Right atrium auricular region (tissue), 2 donors: ENCODE measurements around the gene CLECL1. TPM values are rescaled to one million over a fixed set of nuclear protein-coding genes. Genes with fewer than 3 reads are reported as not detected.
"Not testable (repeated sequence)": the region's sequence is repeated elsewhere in the genome, so short reads cannot be mapped to it uniquely, and the experiment has no call there.

Experiments
- DNase-seq: peaks from one replicate; pipeline ENCODE4 v3.0.0-alpha.2; 2019; ENCODE audit warnings: low spot score
- H3K27ac ChIP-seq, 2 donors: fragments of 200-600 bp; sonication (generic); 1 replicate in 1 of 2; 2 replicates in 1 of 2; pipeline ENCODE4 v1.5.1; 2016 to 2019
- H3K27me3 ChIP-seq, 2 donors: fragments of 200-600 bp; sonication (generic); one replicate each; pipeline versions ENCODE4 v1.5.1 to v1.6.0; 2017 to 2019
- H3K36me3 ChIP-seq: fragments of 200-600 bp; sonication (generic); one replicate; pipeline ENCODE4 v1.5.1; 2016
- H3K4me1 ChIP-seq, 2 donors: fragments of 200-600 bp; sonication (generic); one replicate each; pipeline versions ENCODE4 v1.5.1 to v1.6.0; 2017 to 2019
- H3K4me3 ChIP-seq, 2 donors: fragments of 200-600 bp; sonication (generic); 1 replicate in 1 of 2; 2 replicates in 1 of 2; pipeline ENCODE4 v1.5.1; 2017 to 2019; ENCODE audit warnings: mild to moderate bottlenecking in 1 of 2, moderate library complexity in 1 of 2
- H3K9me3 ChIP-seq, 2 donors: fragments of 200-600 bp; sonication (generic); one replicate each; pipeline ENCODE4 v1.5.1; 2019
- CTCF ChIP-seq, 2 donors: fragments of 200-600 bp; sonication (generic); IDR thresholded peaks; one replicate each; pipeline ENCODE4 v1.5.1; 2019; ENCODE audit warnings: antibody characterized with exemption in 2 of 2
- total RNA-seq, 2 donors: library from RNA; depleted of rRNA; stranded (reverse); fragments of >200 nt; gene quantifications; one replicate each; pipeline ENCODE4 v1.1.0, GENCODE V29; 2016

CLECL1 gene
- total RNA-seq, 2 donors from 2014 or later: not detected

GRCh38 chr12:9687228-9687627 lies 45.7 kb downstream of the CLECL1 start:
- H3K27ac ChIP-seq: no peak overlapping the region
- DNase-seq: no peak
- no peaks in the 10 kb centered on the region for H3K27me3 ChIP-seq
- H3K4me1 ChIP-seq: peaks cover 0 to 5% of the 10 kb centered on the region in 2 donors
- no peak overlapping the region for H3K4me3 ChIP-seq
- peaks cover 28% of the 10 kb centered on the region for H3K36me3 ChIP-seq
- no peak for TF ChIP-seq CTCF (IDR thresholded peaks at IDR 0.05)
- peaks cover 0 to 9% of the 10 kb centered on the region in 2 donors for H3K9me3 ChIP-seq

- Histone ChIP-seq H3K4me3 (no peak overlapping the region), H3K27ac (no peak overlapping the region), H3K4me1 (peaks cover 0 to 5% of the 10 kb centered on the region in 2 donors), H3K9me3 (peaks cover 0 to 9% of the 10 kb centered on the region in 2 donors), H3K36me3 (peaks cover 23% of the 10 kb centered on the region), H3K27me3 (no peaks in the 10 kb centered on the region)
- TF ChIP-seq CTCF (IDR thresholded peaks at IDR 0.05): no peak
- DNase-seq: no peak
Measured at GRCh38 chr12:9685915-9686314, 47.0 kb downstream of the CLECL1 start.

- H3K36me3 ChIP-seq: peaks cover 23% of the 10 kb centered on the region
- not testable (repeated sequence) for DNase-seq, H3K27me3 ChIP-seq
Measured at GRCh38 chr12:9685366-9685765, 47.5 kb downstream of the CLECL1 start.

GRCh38 chr12:9682949-9683348 lies 49.9 kb downstream of the CLECL1 start:
- not testable (repeated sequence) for H3K27ac ChIP-seq, H3K4me1 ChIP-seq, H3K27me3 ChIP-seq, H3K9me3 ChIP-seq, H3K4me3 ChIP-seq, DNase-seq
- H3K36me3 ChIP-seq: peaks cover 10% of the 10 kb centered on the region

More at GRCh38 chr12:9685366-9685765, 47.5 kb downstream of the CLECL1 start:
- H3K4me3 ChIP-seq, H3K9me3 ChIP-seq, H3K4me1 ChIP-seq, H3K27ac ChIP-seq: not testable (repeated sequence)

- H3K36me3 ChIP-seq, DNase-seq, H3K4me3 ChIP-seq, H3K27me3 ChIP-seq, H3K9me3 ChIP-seq, H3K27ac ChIP-seq, H3K4me1 ChIP-seq: not testable (repeated sequence)
Measured at GRCh38 chr12:9682508-9682907, 50.4 kb downstream of the CLECL1 start.

DNA sequence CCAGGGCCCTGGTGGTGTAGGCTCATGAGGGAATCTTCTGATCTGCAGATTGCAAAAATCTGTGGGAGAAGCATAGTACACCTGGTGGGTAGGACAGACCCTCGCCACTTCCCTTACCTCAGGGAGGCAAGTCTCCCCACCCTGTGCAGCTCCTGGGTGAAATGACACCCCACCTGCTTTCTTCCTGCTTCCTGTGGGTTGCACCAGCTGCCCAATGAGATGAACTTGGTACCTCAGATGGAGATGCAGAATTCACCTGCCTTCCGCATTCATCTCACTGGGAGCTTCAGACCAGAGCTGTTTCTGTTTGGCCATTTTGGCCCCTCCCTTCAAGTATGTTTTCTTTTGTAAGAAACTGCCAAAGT lies 58.7 kb downstream of the CLECL1 start:
- Histone ChIP-seq H3K27ac (peak overlapping the region in 1 of 2 donors; percentile 13), H3K4me1 (peaks cover 0 to 13% of the 10 kb centered on the region in 2 donors), H3K9me3 (no peaks in the 10 kb centered on the region), H3K4me3 (no peak overlapping the region), H3K36me3 (no peaks in the 10 kb centered on the region), H3K27me3 (no peaks in the 10 kb centered on the region)
- TF ChIP-seq CTCF (IDR thresholded peaks at IDR 0.05): no peak
- no peak for DNase-seq

DNA sequence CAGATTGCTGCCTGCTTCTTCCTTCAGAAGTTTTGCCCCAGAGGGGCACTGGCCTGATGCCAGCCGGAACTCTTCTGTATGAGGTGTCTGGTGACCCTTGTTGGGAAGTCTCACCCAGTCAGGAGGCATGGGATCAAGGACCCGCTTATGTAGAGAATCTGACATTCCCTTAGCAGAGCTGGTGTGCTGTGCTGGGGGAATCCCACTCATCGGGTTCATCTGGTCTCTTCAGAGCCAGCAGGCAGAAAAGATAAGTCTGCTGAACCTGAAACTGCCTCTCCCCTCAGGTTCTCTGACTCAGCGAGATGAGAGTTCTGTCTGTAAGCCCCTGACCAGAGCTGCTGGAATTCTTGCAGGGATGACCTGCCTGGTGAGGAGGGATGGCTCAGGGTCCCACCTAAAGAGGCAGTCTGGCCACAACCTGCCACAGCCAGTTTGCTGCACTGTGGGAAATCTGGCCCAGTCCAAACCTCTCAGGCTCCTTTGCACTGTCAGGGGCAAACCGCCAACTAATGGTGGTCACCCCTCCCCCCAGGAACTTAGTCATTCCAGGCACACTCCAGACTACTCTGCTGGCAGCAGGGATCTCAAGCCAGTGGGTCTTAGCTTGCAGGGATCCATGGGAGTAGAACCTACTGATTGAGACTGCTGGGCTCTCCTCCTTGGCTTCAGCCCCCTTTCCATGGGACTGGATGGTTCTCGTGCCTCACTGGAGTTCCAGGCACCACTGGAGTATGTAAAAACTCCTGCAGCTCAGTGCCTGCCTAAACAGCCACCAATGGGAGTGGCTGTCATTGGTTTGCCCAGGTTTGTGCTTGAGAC lies 59.3 kb downstream of the CLECL1 start:
- Histone ChIP-seq H3K27me3 (no peaks in the 10 kb centered on the region), H3K4me3 (no peak overlapping the region), H3K36me3 (no peaks in the 10 kb centered on the region), H3K4me1 (peaks cover 0 to 14% of the 10 kb centered on the region in 2 donors), H3K27ac (peak overlapping the region; percentile 19 to 57), H3K9me3 (no peaks in the 10 kb centered on the region)
- TF ChIP-seq CTCF (IDR thresholded peaks at IDR 0.05): no peak
- DNase-seq: no peak

Other genes starting within 250 kb of the CLECL1 start
- gene KLRB1, start 125.2 kb downstream of the CLECL1 start, total RNA-seq: under 1 TPM in 1 of 2 donors, not detected in 1; 0.75 TPM
- 1 to 10 TPM; 6.5 to 6.9 TPM for gene CLEC2D, start 63.4 kb downstream of the CLECL1 start, total RNA-seq
- gene CD69, start 27.8 kb upstream of the CLECL1 start, total RNA-seq: 1 to 10 TPM; 1.7 to 2.6 TPM
- under 1 TPM in 1 of 2 donors, not detected in 1; 0.47 TPM for gene KLRF1, start 94.4 kb upstream of the CLECL1 start, total RNA-seq
- 1 to 10 TPM; 3.9 to 4.9 TPM for gene CLEC2B, start 136.3 kb upstream of the CLECL1 start, total RNA-seq
- gene KLRF2, start 148.4 kb upstream of the CLECL1 start, total RNA-seq: not detected
- not detected for gene CLEC2A, start 199.3 kb upstream of the CLECL1 start, total RNA-seq
- gene CLEC12A, start 238.3 kb upstream of the CLECL1 start, total RNA-seq: 1 to 10 TPM in 1 of 2 donors, under 1 TPM in 1; 0.47 to 1.3 TPM